Testis (tissue), 2 donors: ENCODE results near the gene CCDC138.

ENCODE experiments used
- POLR2A ChIP-seq: fragments of 450-650 bp; IDR thresholded peaks from one replicate; pipeline ENCODE4 v1.6.1; 2017; ENCODE audit warnings: antibody characterized with exemption, mild to moderate bottlenecking, moderate library complexity
- TF ChIP-seq, protein P1 (sequence below), 3 experiments: fragments of 450-650 bp in 2 of 3; fragments of 200-600 bp in 1 of 3; sonication (generic) in 1 of 3; IDR thresholded peaks; one replicate each; pipeline ENCODE4 v1.5.1; 2016 to 2019; ENCODE audit warnings: antibody characterized with exemption in 3 of 3, mild to moderate bottlenecking in 2 of 3, moderate library complexity in 1 of 3

DNA sequence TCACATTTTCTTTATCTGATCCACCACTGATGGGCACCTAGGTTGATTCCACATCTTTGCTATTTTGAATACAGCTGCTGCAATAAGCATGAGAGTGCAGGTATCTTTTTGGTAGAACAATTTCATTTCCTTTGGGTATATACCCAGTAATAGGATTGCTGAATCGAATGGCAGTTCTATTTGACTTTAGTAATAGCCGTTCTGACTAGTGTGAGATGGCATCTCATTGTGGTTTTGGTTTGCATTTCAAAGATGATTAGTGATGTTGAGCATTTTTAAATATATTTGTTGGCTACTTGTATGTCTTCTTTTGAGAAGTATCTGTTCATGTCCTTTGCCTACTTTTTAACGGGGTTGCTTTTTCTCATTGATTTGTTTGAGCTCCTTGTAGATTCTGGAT is 72.3 kb downstream of the CCDC138 start:
- no peak for TF ChIP-seq POLR2A
- TF ChIP-seq, protein P1, sequence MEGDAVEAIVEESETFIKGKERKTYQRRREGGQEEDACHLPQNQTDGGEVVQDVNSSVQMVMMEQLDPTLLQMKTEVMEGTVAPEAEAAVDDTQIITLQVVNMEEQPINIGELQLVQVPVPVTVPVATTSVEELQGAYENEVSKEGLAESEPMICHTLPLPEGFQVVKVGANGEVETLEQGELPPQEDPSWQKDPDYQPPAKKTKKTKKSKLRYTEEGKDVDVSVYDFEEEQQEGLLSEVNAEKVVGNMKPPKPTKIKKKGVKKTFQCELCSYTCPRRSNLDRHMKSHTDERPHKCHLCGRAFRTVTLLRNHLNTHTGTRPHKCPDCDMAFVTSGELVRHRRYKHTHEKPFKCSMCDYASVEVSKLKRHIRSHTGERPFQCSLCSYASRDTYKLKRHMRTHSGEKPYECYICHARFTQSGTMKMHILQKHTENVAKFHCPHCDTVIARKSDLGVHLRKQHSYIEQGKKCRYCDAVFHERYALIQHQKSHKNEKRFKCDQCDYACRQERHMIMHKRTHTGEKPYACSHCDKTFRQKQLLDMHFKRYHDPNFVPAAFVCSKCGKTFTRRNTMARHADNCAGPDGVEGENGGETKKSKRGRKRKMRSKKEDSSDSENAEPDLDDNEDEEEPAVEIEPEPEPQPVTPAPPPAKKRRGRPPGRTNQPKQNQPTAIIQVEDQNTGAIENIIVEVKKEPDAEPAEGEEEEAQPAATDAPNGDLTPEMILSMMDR (IDR thresholded peaks at IDR 0.05) = no peak
